DOHH2 (cell line): ENCODE data around the gene TPO.

ENCODE experiments used
- H3F3A ChIP-seq: fragments of 200-600 bp; sonication (generic), shearing (Covaris generic); 2 replicates; pipeline ENCODE4 v1.6.0; 2016; ENCODE audit warnings: antibody characterized with exemption, mild to moderate bottlenecking; ENCODE audit not compliant: control insufficient read depth, insufficient read depth
- H3K27ac ChIP-seq: fragments of 200-600 bp; sonication (generic); 2 replicates; pipeline ENCODE4 v1.5.1; 2014; ENCODE audit warnings: low read depth, mild to moderate bottlenecking, low read length, moderate library complexity
- H3K27me3 ChIP-seq: fragments of 200-600 bp; sonication (generic); 2 replicates; pipeline ENCODE4 v1.6.1; 2014; ENCODE audit warnings: mild to moderate bottlenecking, low read length, mixed read lengths; ENCODE audit not compliant: control insufficient read depth
- H3K36me3 ChIP-seq: fragments of 200-600 bp; sonication (generic); 2 replicates; pipeline ENCODE4 v1.6.1; 2014; ENCODE audit warnings: mild to moderate bottlenecking, low read length, moderate library complexity, mixed read lengths; ENCODE audit not compliant: control insufficient read depth
- H3K4me1 ChIP-seq: fragments of 200-600 bp; sonication (generic); 2 replicates; pipeline ENCODE4 v1.6.1; 2014; ENCODE audit warnings: mild to moderate bottlenecking, low read length, mixed read lengths; ENCODE audit not compliant: control insufficient read depth
- H3K4me2 ChIP-seq: fragments of 200-600 bp; sonication (generic); 2 replicates; pipeline ENCODE4 v1.6.0; 2014; ENCODE audit warnings: mild to moderate bottlenecking, low read length, moderate library complexity
- H3K4me3 ChIP-seq: fragments of 200-600 bp; sonication (generic); 2 replicates; pipeline ENCODE4 v1.5.1; 2014; ENCODE audit warnings: mild to moderate bottlenecking, low read length, mixed read lengths
- H3K79me2 ChIP-seq: fragments of 200-600 bp; sonication (generic); 2 replicates; pipeline ENCODE4 v1.6.1; 2014; ENCODE audit warnings: mild to moderate bottlenecking, low read length, mixed read lengths; ENCODE audit not compliant: control insufficient read depth
- H3K9me2 ChIP-seq: fragments of 200-600 bp; sonication (generic); replicated peaks from 2 replicates; pipeline ENCODE4 v1.6.1; 2014; ENCODE audit warnings: mild to moderate bottlenecking, low read length, mixed read lengths; ENCODE audit not compliant: control insufficient read depth
- H3K9me3 ChIP-seq: fragments of 200-600 bp; sonication (generic); 2 replicates; pipeline ENCODE4 v1.6.1; 2014; ENCODE audit warnings: antibody characterized with exemption, low read length, mixed read lengths; ENCODE audit not compliant: control insufficient read depth, insufficient read depth
- H4K20me1 ChIP-seq: fragments of 200-600 bp; sonication (generic); 2 replicates; pipeline ENCODE4 v1.6.0; 2014; ENCODE audit warnings: low read depth, mild to moderate bottlenecking, antibody characterized with exemption, low read length, moderate library complexity; ENCODE audit not compliant: control insufficient read depth, insufficient read depth
- EZH2phosphoT487 ChIP-seq: fragments of 200-600 bp; sonication (generic); IDR thresholded peaks from 2 replicates; pipeline ENCODE4 v1.6.1; 2017; ENCODE audit warnings: borderline replicate concordance, mild to moderate bottlenecking, antibody characterized with exemption, low read length, moderate library complexity, mixed read lengths
- TF ChIP-seq, protein P1 (sequence below): fragments of 200-600 bp; sonication (generic); IDR thresholded peaks from one replicate; pipeline ENCODE4 v1.5.1; 2014; ENCODE audit warnings: antibody characterized with exemption, mild to moderate bottlenecking, low read depth, low read length; ENCODE audit not compliant: poor library complexity, severe bottlenecking

TPO gene

GRCh38 chr2:1436369-1436768, 23.1 kb downstream of the TPO start:
- Histone ChIP-seq H3K4me1 (no peaks in the 10 kb centered on the region), H3K27ac (no peak overlapping the region), H3K36me3 (no peaks in the 10 kb centered on the region), H3K9me3 (no peaks in the 10 kb centered on the region; the same call in 1 of the 2 replicates), H4K20me1 (no peaks in the 10 kb centered on the region), H3K27me3 (no peaks in the 10 kb centered on the region), H3F3A (no peaks in the 10 kb centered on the region), H3K79me2 (no peaks in the 10 kb centered on the region), H3K4me2 (no peak overlapping the region), H3K4me3 (no peak overlapping the region), H3K9me2 (no peaks in the 10 kb centered on the region)
- no peak for TF ChIP-seq EZH2phosphoT487
- TF ChIP-seq, protein P1, sequence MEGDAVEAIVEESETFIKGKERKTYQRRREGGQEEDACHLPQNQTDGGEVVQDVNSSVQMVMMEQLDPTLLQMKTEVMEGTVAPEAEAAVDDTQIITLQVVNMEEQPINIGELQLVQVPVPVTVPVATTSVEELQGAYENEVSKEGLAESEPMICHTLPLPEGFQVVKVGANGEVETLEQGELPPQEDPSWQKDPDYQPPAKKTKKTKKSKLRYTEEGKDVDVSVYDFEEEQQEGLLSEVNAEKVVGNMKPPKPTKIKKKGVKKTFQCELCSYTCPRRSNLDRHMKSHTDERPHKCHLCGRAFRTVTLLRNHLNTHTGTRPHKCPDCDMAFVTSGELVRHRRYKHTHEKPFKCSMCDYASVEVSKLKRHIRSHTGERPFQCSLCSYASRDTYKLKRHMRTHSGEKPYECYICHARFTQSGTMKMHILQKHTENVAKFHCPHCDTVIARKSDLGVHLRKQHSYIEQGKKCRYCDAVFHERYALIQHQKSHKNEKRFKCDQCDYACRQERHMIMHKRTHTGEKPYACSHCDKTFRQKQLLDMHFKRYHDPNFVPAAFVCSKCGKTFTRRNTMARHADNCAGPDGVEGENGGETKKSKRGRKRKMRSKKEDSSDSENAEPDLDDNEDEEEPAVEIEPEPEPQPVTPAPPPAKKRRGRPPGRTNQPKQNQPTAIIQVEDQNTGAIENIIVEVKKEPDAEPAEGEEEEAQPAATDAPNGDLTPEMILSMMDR, result no peak

DNA sequence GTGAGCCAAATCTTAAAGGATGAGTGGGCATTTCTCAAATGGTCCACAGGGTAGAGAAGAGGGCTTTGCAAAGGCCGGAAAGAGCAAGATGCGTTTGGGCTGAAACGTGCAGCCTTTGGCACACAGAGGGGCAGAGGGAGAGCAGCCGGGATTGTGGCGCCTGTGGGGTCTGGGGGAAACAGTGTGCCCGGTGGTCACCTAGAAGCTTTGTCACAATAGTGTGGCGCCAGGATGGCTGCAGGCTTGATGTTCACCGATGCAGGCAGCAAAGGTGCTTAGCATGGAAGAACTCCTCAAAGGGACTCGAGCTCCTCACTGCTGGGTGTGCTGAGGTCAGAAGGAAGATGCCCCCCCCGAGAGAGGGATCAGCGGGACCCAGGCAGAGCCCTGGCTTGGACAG, 23.8 kb downstream of the TPO start:
- Histone ChIP-seq H3K4me2 (no peak overlapping the region), H4K20me1 (no peaks in the 10 kb centered on the region), H3K4me3 (no peak overlapping the region), H3K79me2 (no peaks in the 10 kb centered on the region), H3K4me1 (no peaks in the 10 kb centered on the region), H3K27me3 (no peaks in the 10 kb centered on the region), H3K9me3 (no peaks in the 10 kb centered on the region; the same call in 1 of the 2 replicates), H3K9me2 (no peaks in the 10 kb centered on the region), H3K27ac (no peak overlapping the region), H3F3A (no peaks in the 10 kb centered on the region), H3K36me3 (no peaks in the 10 kb centered on the region)
- no peak for TF ChIP-seq EZH2phosphoT487
- TF ChIP-seq, protein P1, result no peak

DNA sequence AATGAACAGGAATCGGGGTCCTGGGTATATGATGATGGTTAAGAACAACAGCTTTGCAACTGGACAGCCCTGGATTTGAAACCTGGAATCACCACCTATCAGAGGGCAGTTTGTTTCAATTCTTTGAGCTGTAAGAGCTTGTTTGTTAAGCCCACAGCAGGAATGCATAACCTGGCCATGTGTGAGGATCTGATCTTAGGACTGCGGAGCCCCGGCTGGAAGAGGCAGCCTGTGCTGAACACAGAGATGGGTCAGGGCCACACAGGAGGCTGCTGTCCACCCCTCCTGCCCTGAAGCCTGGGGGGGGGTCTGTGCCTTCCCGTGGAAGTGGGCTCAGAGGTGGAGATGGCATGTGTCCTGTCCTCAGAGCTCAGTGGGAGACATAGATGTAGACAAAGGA, 24.3 kb downstream of the TPO start:
- no peak overlapping the region for H3K4me2 ChIP-seq
- H3K79me2 ChIP-seq, result no peaks in the 10 kb centered on the region
- no peaks in the 10 kb centered on the region for H3F3A ChIP-seq

More for the DNA sequence above, 24.3 kb downstream of the TPO start:
- no peaks in the 10 kb centered on the region for H3K9me3 ChIP-seq
- no peaks in the 10 kb centered on the region for H3K36me3 ChIP-seq
- no peaks in the 10 kb centered on the region for H3K9me2 ChIP-seq
- H3K27me3 ChIP-seq, result no peaks in the 10 kb centered on the region
- no peak overlapping the region for H3K27ac ChIP-seq
- H3K4me3 ChIP-seq, result no peak overlapping the region
- no peaks in the 10 kb centered on the region for H4K20me1 ChIP-seq
- no peak for TF ChIP-seq EZH2phosphoT487
- TF ChIP-seq, protein P1, result no peak
- H3K4me1 ChIP-seq, result no peaks in the 10 kb centered on the region
